H9 (cell line): ENCODE data around the gene NFAM1. TPM values are rescaled to one million over a fixed set of nuclear protein-coding genes. Genes with fewer than 3 reads are reported as not detected.

Source experiments
- DNase-seq: peaks from one replicate; pipeline ENCODE4 v3.0.0-alpha.2; 2017
- H2AFZ ChIP-seq: one replicate; pipeline ENCODE4 v1.6.1; 2013; ENCODE audit warnings: mild to moderate bottlenecking, low read length, control low read depth, moderate library complexity
- H2AK5ac ChIP-seq: 2 replicates; pipeline ENCODE4 v1.6.1; 2013; ENCODE audit warnings: low read length, control low read depth, mixed read lengths; ENCODE audit not compliant: insufficient read length
- H2BK120ac ChIP-seq: one replicate; pipeline ENCODE4 v1.6.1; 2013; ENCODE audit warnings: low read depth, mild to moderate bottlenecking, low read length, control low read depth, inconsistent platforms; ENCODE audit not compliant: poor library complexity, severe bottlenecking
- H2BK12ac ChIP-seq: 2 replicates; pipeline ENCODE4 v1.6.1; 2013; ENCODE audit warnings: low read length, control low read depth, mixed read lengths, low read depth; ENCODE audit not compliant: insufficient read length
- H2BK15ac ChIP-seq: 2 replicates; pipeline ENCODE4 v1.6.1; 2013; ENCODE audit warnings: low read depth, low read length, control low read depth
- H2BK20ac ChIP-seq: one replicate; pipeline ENCODE4 v1.6.1; 2013; ENCODE audit warnings: low read depth, mild to moderate bottlenecking, low read length, control low read depth, inconsistent platforms; ENCODE audit not compliant: poor library complexity, severe bottlenecking
- H2BK5ac ChIP-seq: 2 replicates; pipeline ENCODE4 v1.6.1; 2013; ENCODE audit warnings: low read length, control low read depth, mixed read lengths; ENCODE audit not compliant: insufficient read length
- H3K14ac ChIP-seq: 2 replicates; pipeline ENCODE4 v1.6.1; 2013; ENCODE audit warnings: low read length, control low read depth; ENCODE audit not compliant: insufficient read depth
- H3K18ac ChIP-seq: 2 replicates; pipeline ENCODE4 v1.6.1; 2013; ENCODE audit warnings: low read depth, mild to moderate bottlenecking, mixed read lengths, low read length, control low read depth; ENCODE audit not compliant: insufficient read length
- H3K23ac ChIP-seq: 2 replicates; pipeline ENCODE4 v1.6.1; 2013; ENCODE audit warnings: low read length, control low read depth, mixed read lengths, low read depth; ENCODE audit not compliant: insufficient read length
- H3K23me2 ChIP-seq: 2 replicates; pipeline ENCODE4 v1.6.1; 2013; ENCODE audit warnings: low read depth, mild to moderate bottlenecking, mixed read lengths, low read length, control low read depth; ENCODE audit not compliant: insufficient read length, poor library complexity, severe bottlenecking
- H3K27ac ChIP-seq: 2 replicates; pipeline ENCODE4 v1.5.1; 2013; ENCODE audit warnings: low read length, control low read depth, mixed read lengths, low read depth; ENCODE audit not compliant: insufficient read length
- H3K27me3 ChIP-seq: 2 replicates; pipeline ENCODE4 v1.6.1; 2013; ENCODE audit warnings: low read length, control low read depth, inconsistent platforms; ENCODE audit not compliant: insufficient read depth
- H3K4ac ChIP-seq: 2 replicates; pipeline ENCODE4 v1.6.1; 2013; ENCODE audit warnings: low read depth, mild to moderate bottlenecking, control low read depth, inconsistent platforms, low read length, moderate library complexity
- H3K4me1 ChIP-seq: 2 replicates; pipeline ENCODE4 v1.6.1; 2013; ENCODE audit warnings: low read length, control low read depth, inconsistent platforms; ENCODE audit not compliant: insufficient read depth
- H3K4me2 ChIP-seq: 2 replicates; pipeline ENCODE4 v1.6.1; 2013; ENCODE audit warnings: low read length, control low read depth, mixed read lengths; ENCODE audit not compliant: insufficient read length, insufficient read depth
- H3K56ac ChIP-seq: 2 replicates; pipeline ENCODE4 v1.6.1; 2013; ENCODE audit warnings: low read depth, mild to moderate bottlenecking, mixed read lengths, low read length, control low read depth; ENCODE audit not compliant: insufficient read length
- H3K79me1 ChIP-seq: 2 replicates; pipeline ENCODE4 v1.6.1; 2013; ENCODE audit warnings: low read depth, mild to moderate bottlenecking, moderate library complexity, low read length, control low read depth, inconsistent platforms; ENCODE audit not compliant: insufficient read depth, poor library complexity, severe bottlenecking
- H3K79me2 ChIP-seq: 2 replicates; pipeline ENCODE4 v1.6.1; 2013; ENCODE audit warnings: low read length, control low read depth, inconsistent platforms; ENCODE audit not compliant: insufficient read depth
- H3K9ac ChIP-seq: 2 replicates; pipeline ENCODE4 v1.6.1; 2013; ENCODE audit warnings: low read length, control low read depth, mixed read lengths; ENCODE audit not compliant: insufficient read length; ENCODE audit errors: extremely low read depth
- H3K9me3 ChIP-seq: one replicate; pipeline ENCODE4 v1.6.1; 2013; ENCODE audit warnings: low read depth, low read length, inconsistent platforms; ENCODE audit not compliant: control insufficient read depth
- H3T11ph ChIP-seq: one replicate; pipeline ENCODE4 v1.6.1; 2013; ENCODE audit warnings: mild to moderate bottlenecking, low read length, control low read depth, inconsistent platforms
- H4K20me1 ChIP-seq: one replicate; pipeline ENCODE4 v1.6.1; 2013; ENCODE audit not compliant: control insufficient read depth, insufficient read length, insufficient read depth
- H4K5ac ChIP-seq: 2 replicates; pipeline ENCODE4 v1.6.1; 2013; ENCODE audit warnings: low read depth, mild to moderate bottlenecking, mixed read lengths, low read length, control low read depth; ENCODE audit not compliant: insufficient read length
- H4K8ac ChIP-seq: replicated peaks from 2 replicates; pipeline ENCODE4 v1.6.1; 2013; ENCODE audit warnings: low read length, control low read depth, mixed read lengths, low read depth; ENCODE audit not compliant: insufficient read length
- H4K91ac ChIP-seq: 2 replicates; pipeline ENCODE4 v1.6.1; 2013; ENCODE audit warnings: low read depth, mild to moderate bottlenecking, moderate library complexity, mixed read lengths, low read length, control low read depth; ENCODE audit not compliant: insufficient read length
- H3K27ac Mint-ChIP-seq, 3 experiments: 2 replicates in 2 of 3; 3 replicates in 1 of 3; pipeline ENCODE4 v1.8.0; 2020 to 2021; ENCODE audit warnings: mixed read lengths in 3 of 3, mild to moderate bottlenecking in 1 of 3, moderate library complexity in 1 of 3
- H3K27me3 Mint-ChIP-seq: 2 replicates; pipeline ENCODE4 v1.8.0; 2021; ENCODE audit warnings: low read depth, mild to moderate bottlenecking, moderate library complexity, mixed read lengths
- H3K36me3 Mint-ChIP-seq, 3 experiments: 2 replicates in 2 of 3; 3 replicates in 1 of 3; pipeline ENCODE4 v1.8.0; 2020 to 2021; ENCODE audit warnings: low read depth in 3 of 3, mixed read lengths in 3 of 3; ENCODE audit not compliant: insufficient read depth in 1 of 3
- H3K4me1 Mint-ChIP-seq, 2 experiments: 2 replicates each; pipeline ENCODE4 v1.8.0; 2020; ENCODE audit warnings: mixed read lengths in 2 of 2
- H3K4me3 Mint-ChIP-seq, 2 experiments: 2 replicates in 1 of 2; 3 replicates in 1 of 2; pipeline ENCODE4 v1.8.0; 2020 to 2021; ENCODE audit warnings: mild to moderate bottlenecking in 2 of 2, mixed read lengths in 2 of 2, moderate library complexity in 1 of 2
- H3K9me3 Mint-ChIP-seq, 2 experiments: 2 replicates in 1 of 2; 3 replicates in 1 of 2; pipeline ENCODE4 v1.8.0; 2020; ENCODE audit warnings: mild to moderate bottlenecking in 2 of 2, mixed read lengths in 2 of 2, moderate library complexity in 1 of 2
- WGBS: extraction: QIAGEN DNeasy Blood & Tissue Kit; methylation state at CpG from one replicate; pipeline ENCODE4 v1.1.7; 2013; ENCODE audit warnings: missing lambda C conversion rate, low lambda C conversion rate, mixed read lengths; ENCODE audit not compliant: insufficient read length; ENCODE audit errors: extremely low coverage; 5-methylcytosine and 5-hydroxymethylcytosine counted together
- total RNA-seq: library from RNA; stranded (reverse); gene quantifications from 2 replicates; pipeline ENCODE4 v1.2.1, GENCODE V29; 2021
- TF ChIP-seq, protein P1 (sequence below): fragments of 200-600 bp; sonication (generic); conservative IDR thresholded peaks from 3 replicates; pipeline ENCODE4 v1.8.0; 2021; ENCODE audit warnings: antibody characterized with exemption, mild to moderate bottlenecking

Gene NFAM1
- total RNA-seq, 1 experiment from 2014 or later: 0.68 TPM

- no peak overlapping the region for H4K8ac ChIP-seq
- no peaks in the 10 kb centered on the region for H3K23me2 ChIP-seq
- TF ChIP-seq, protein P1, sequence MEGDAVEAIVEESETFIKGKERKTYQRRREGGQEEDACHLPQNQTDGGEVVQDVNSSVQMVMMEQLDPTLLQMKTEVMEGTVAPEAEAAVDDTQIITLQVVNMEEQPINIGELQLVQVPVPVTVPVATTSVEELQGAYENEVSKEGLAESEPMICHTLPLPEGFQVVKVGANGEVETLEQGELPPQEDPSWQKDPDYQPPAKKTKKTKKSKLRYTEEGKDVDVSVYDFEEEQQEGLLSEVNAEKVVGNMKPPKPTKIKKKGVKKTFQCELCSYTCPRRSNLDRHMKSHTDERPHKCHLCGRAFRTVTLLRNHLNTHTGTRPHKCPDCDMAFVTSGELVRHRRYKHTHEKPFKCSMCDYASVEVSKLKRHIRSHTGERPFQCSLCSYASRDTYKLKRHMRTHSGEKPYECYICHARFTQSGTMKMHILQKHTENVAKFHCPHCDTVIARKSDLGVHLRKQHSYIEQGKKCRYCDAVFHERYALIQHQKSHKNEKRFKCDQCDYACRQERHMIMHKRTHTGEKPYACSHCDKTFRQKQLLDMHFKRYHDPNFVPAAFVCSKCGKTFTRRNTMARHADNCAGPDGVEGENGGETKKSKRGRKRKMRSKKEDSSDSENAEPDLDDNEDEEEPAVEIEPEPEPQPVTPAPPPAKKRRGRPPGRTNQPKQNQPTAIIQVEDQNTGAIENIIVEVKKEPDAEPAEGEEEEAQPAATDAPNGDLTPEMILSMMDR: no peak
- H3K18ac ChIP-seq: no peak overlapping the region
- no peak overlapping the region for H4K91ac ChIP-seq
- H3K9ac ChIP-seq: no peak overlapping the region
- H3K23ac ChIP-seq: no peak overlapping the region
- no peak for DNase-seq
- no peak overlapping the region for H3K56ac ChIP-seq
- H3K4me3 Mint-ChIP-seq: peak overlapping the region in 1 of 2 experiments; percentile 48; a peak in 1 of 5 replicates
- no peaks in the 10 kb centered on the region for H3K27me3 ChIP-seq
- H2BK20ac ChIP-seq: no peak overlapping the region
- no peak overlapping the region for H2BK15ac ChIP-seq
- H4K5ac ChIP-seq: no peak overlapping the region
- no peaks in the 10 kb centered on the region for H3K79me1 ChIP-seq
- H2BK12ac ChIP-seq: no peak overlapping the region
- H2BK5ac ChIP-seq: no peak overlapping the region
- H3K9me3 ChIP-seq: no peaks in the 10 kb centered on the region
- no peaks in the 10 kb centered on the region for H3K79me2 ChIP-seq
- no peak overlapping the region for H2AFZ ChIP-seq
- H3K36me3 Mint-ChIP-seq: no peaks in the 10 kb centered on the region; a peak in 1 of 7 replicates
- H3K27me3 Mint-ChIP-seq: peaks cover 15% of the 10 kb centered on the region
- H2AK5ac ChIP-seq: no peak overlapping the region
- H3K4me1 ChIP-seq: no peaks in the 10 kb centered on the region
- no peak overlapping the region for H2BK120ac ChIP-seq
- WGBS: no CpG with 5 or more reads among the region's 7 CpGs
- H3K14ac ChIP-seq: no peak overlapping the region
- peaks cover 8 to 13% of the 10 kb centered on the region in 2 experiments for H3K4me1 Mint-ChIP-seq
- H3K4me2 ChIP-seq: no peak overlapping the region
- no peak overlapping the region for H3K4ac ChIP-seq
- no peaks in the 10 kb centered on the region for H3K9me3 Mint-ChIP-seq
- H3K27ac Mint-ChIP-seq: no peak overlapping the region
- no peak overlapping the region for H3K27ac ChIP-seq
- no peak overlapping the region for H3T11ph ChIP-seq
- no peaks in the 10 kb centered on the region for H4K20me1 ChIP-seq
Observed at GRCh38 chr22:42332089-42332488, 100.1 kb downstream of the NFAM1 start.
